ENCODE measurements around the gene TRIM41. TPM values are rescaled to one million over a fixed set of nuclear protein-coding genes. Genes with fewer than 3 reads are reported as not detected.

The TRIM41 gene
- total and polyA plus RNA-seq, 12 donors = 13.3 to 56.2 (median 19.6) TPM

GRCh38 chr5:181189363-181189961 lies 33.6 kb upstream of the TRIM41 start:
- H3K27me3 ChIP-seq = no peaks in the 10 kb centered on the region
- H3K9me3 ChIP-seq (replicated peaks in 1 of 3) = no peaks in the 10 kb centered on the region
- WGBS, 4 donors = 0 to 1% (median 0%) methylated on average over 27 to 41 of the region's 41 CpGs
- peak overlapping the region in 3 of 5 donors; percentile 35 to 76 (median 75) for H3K27ac ChIP-seq
- DNase-seq = peak in 2 of 7 donors; percentile 21 to 23
- H3K36me3 ChIP-seq (replicated peaks in 1 of 2) = no peaks in the 10 kb centered on the region
- peaks cover 21 to 23% of the 10 kb centered on the region in 2 donors for H3K4me1 ChIP-seq (replicated peaks in 1 of 2)
- peak overlapping the region in 3 of 4 donors; percentile 51 to 82 (median 52) for H3K4me3 ChIP-seq
- intact Hi-C loops (cut with DNase I) = loop anchor here (5.0 kb wide), 2 partner anchors 33 to 73 kb away; partner anchors contain the start of genes TRIM41 (in 1 of the 2) and TRIM52 (in 1 of the 2)
- TF ChIP-seq POLR2A (IDR thresholded peaks at IDR 0.05) (no peak), CTCF (IDR thresholded peaks at IDR 0.05) (no peak)

- no peaks in the 10 kb centered on the region for H3K36me3 ChIP-seq (replicated peaks in 1 of 2)
- peak overlapping the region in 2 of 4 donors; percentile 52 to 82 for H3K4me3 ChIP-seq
- H3K9me3 ChIP-seq (replicated peaks in 1 of 3) = no peaks in the 10 kb centered on the region
- H3K27ac ChIP-seq = peak overlapping the region in 2 of 5 donors; percentile 93 to 94
- DNase-seq = peak in 3 of 7 donors; percentile 24 to 62 (median 36)
- H3K4me1 ChIP-seq (replicated peaks in 1 of 2) = peaks cover 17 to 20% of the 10 kb centered on the region in 2 donors
- no peak for TF ChIP-seq CTCF (IDR thresholded peaks at IDR 0.05)
- no peak for TF ChIP-seq POLR2A (IDR thresholded peaks at IDR 0.05)
- intact Hi-C loops (cut with DNase I) = loop anchor here (5.0 kb wide), 2 partner anchors 32 to 72 kb away; partner anchors contain the start of genes TRIM41 (in 1 of the 2) and TRIM52 (in 1 of the 2)
- WGBS, 4 donors = 1 to 2% (median 1%) methylated on average over 6 to 52 of the region's 52 CpGs
- no peaks in the 10 kb centered on the region for H3K27me3 ChIP-seq
Measured at GRCh38 chr5:181189962-181190710, 32.9 kb upstream of the TRIM41 start.

- 0 to 1% (median 1%) methylated on average over 45 to 66 of the region's 66 CpGs for WGBS, 4 donors
- peak overlapping the region in 4 of 5 donors; percentile 87 to 94 (median 91) for H3K27ac ChIP-seq
- no peaks in the 10 kb centered on the region for H3K9me3 ChIP-seq (replicated peaks in 1 of 3)
- peak in 6 of 7 donors; percentile 46 to 71 (median 56) for DNase-seq
- intact Hi-C loops (cut with DNase I) = no loop called here
- H3K4me3 ChIP-seq = peak overlapping the region in 2 of 4 donors; percentile 52 to 82
- H3K36me3 ChIP-seq (replicated peaks in 1 of 2) = no peaks in the 10 kb centered on the region
- H3K4me1 ChIP-seq (replicated peaks in 1 of 2) = peaks cover 17 to 20% of the 10 kb centered on the region in 2 donors
- no peak for TF ChIP-seq POLR2A (IDR thresholded peaks at IDR 0.05)
- no peak for TF ChIP-seq CTCF (IDR thresholded peaks at IDR 0.05)
- H3K27me3 ChIP-seq = no peaks in the 10 kb centered on the region
Measured at GRCh38 chr5:181190711-181191525, 32.2 kb upstream of the TRIM41 start.

Measured in adrenal gland (tissue), 12 donors.